Right cardiac atrium (tissue), 5 donors: ENCODE results near the gene IFNA21. TPM values are rescaled to one million over a fixed set of nuclear protein-coding genes. Genes with fewer than 3 reads are reported as not detected.
"Not testable (repeated sequence)": the region's sequence is repeated elsewhere in the genome, so short reads cannot be mapped to it uniquely, and the experiment has no call there.

ENCODE experiments used
- ATAC-seq, 2 donors: fragments of 200-7000 bp; cut with Tn5 transposase; one replicate each; pipeline versions ENCODE4 v1.8.0 to v1.9.1; 2020; ENCODE audit warnings: moderate library complexity in 2 of 2, mild to moderate bottlenecking in 1 of 2
- DNase-seq, 3 donors: peaks; one replicate each; pipeline ENCODE4 v3.0.0-alpha.2; 2020
- H3K27ac ChIP-seq: one replicate; pipeline ENCODE4 v1.5.1; 2013; ENCODE audit warnings: mild to moderate bottlenecking, low read length, control low read depth, moderate library complexity
- H3K27me3 ChIP-seq: one replicate; pipeline ENCODE4 v1.6.1; 2013; ENCODE audit not compliant: control insufficient read depth, insufficient read depth
- H3K4me1 ChIP-seq: one replicate; pipeline ENCODE4 v1.6.1; 2013; ENCODE audit warnings: low read length; ENCODE audit not compliant: control insufficient read depth, insufficient read depth
- H3K4me3 ChIP-seq: one replicate; pipeline ENCODE4 v1.5.1; 2013; ENCODE audit warnings: low read length, control low read depth
- H3K9me3 ChIP-seq: one replicate; pipeline ENCODE4 v1.6.1; 2013; ENCODE audit warnings: low read length; ENCODE audit not compliant: control insufficient read depth
- WGBS: extraction: QIAGEN DNeasy Blood & Tissue Kit; methylation state at CpG from one replicate; pipeline ENCODE4 v1.1.7; 2013; 5-methylcytosine and 5-hydroxymethylcytosine counted together
- intact Hi-C, 4 donors: fragments of 100-400 bp; cut with DNase I; formaldehyde crosslinking; loops; one replicate each; pipeline versions ENCODE4 v1.11.0 to v1.14.0; 2022 to 2023
- polyA plus RNA-seq: library from polyadenylated mRNA; stranded (reverse); fragments of 200-250 nt; gene quantifications from one replicate; pipeline ENCODE4 v1.2.3, GENCODE V29; 2013
- total RNA-seq, 4 donors: library from RNA; stranded (reverse); fragmentation: NEBNext Ultra II Directional; extraction: Animal tissue kit (Norgen Biotek cat#: 25700); gene quantifications; one replicate each; pipeline ENCODE4 v1.2.1, GENCODE V29; 2021
- donor health status: healthy with polysubstance abuse.
- donor health status: DM: no; HTN: yes; CAD: no.
- donor health status: DM: no; HTN: no; CAD: no.
- donor health status: DM: no; HTN: yes; CAD: no; lungs with severe emphysema.
- donor health status: DM: yes; HTN: yes; CAD: no.

The IFNA21 gene
- total and polyA plus RNA-seq, 5 donors, result not detected

DNA sequence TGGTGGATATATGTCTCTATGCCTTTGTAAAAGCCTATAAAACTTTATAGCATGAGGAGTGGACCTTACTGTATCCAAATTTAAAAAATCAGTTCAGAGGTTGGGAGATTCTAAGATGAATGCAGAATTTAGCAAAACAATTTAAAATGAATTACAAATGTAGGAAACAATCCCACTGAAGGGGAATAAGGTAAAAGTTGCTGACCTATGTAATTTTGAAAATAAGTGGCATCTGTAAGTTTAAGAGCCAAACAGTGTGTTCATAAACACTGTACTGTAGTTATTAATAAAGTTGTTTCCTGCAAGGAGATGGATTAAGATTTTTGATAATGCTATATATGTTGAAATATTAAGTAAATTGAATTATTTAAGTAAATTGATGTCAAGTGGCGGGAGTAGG is 29.4 kb downstream of the IFNA21 start:
- ATAC-seq (no peak), DNase-seq (no peak)
- Histone ChIP-seq H3K9me3 (no peaks in the 10 kb centered on the region), H3K4me1 (no peaks in the 10 kb centered on the region), H3K27ac (no peak overlapping the region), H3K4me3 (no peak overlapping the region), H3K27me3 (no peaks in the 10 kb centered on the region)
- 93% methylated on average over 1 of the region's 1 CpG for WGBS
- intact Hi-C loops, result no loop called here

DNA sequence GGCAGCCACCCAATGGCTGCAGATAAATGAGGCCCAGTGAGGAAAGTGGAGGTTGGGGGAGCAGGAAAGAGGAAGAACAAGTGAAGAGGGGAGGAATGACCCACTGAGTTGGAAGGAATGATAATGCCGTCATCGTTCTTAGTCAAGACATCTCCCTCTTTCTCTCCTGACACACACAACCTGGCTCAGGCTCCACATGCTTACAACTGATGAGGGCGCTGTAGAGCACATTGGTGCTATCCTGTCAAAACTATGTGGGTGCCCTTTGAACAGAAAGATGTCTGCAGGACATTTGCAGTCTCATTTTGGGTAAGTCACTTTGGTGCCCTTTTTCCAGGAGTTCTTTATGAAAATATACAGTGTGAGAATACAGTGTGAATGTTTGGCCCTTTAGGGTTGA is 30.7 kb downstream of the IFNA21 start:
- intact Hi-C loops, result no loop called here
- H3K9me3 ChIP-seq, result no peaks in the 10 kb centered on the region
- ATAC-seq, result no peak
- H3K27me3 ChIP-seq, result no peaks in the 10 kb centered on the region
- DNase-seq, result no peak
- H3K4me1 ChIP-seq, result no peaks in the 10 kb centered on the region
- H3K27ac ChIP-seq, result no peak overlapping the region
- WGBS, result 62% methylated on average over 3 of the region's 3 CpGs
- no peak overlapping the region for H3K4me3 ChIP-seq

- H3K27me3 ChIP-seq, intact Hi-C loops, ATAC-seq, H3K27ac ChIP-seq, H3K4me1 ChIP-seq, H3K4me3 ChIP-seq, H3K9me3 ChIP-seq, DNase-seq: not testable (repeated sequence)
Measured at GRCh38 chr9:21128186-21128585, 38.3 kb downstream of the IFNA21 start.

GRCh38 chr9:21121595-21122251 is 44.7 kb downstream of the IFNA21 start:
- Histone ChIP-seq H3K4me3 (no peak overlapping the region), H3K27ac (no peak overlapping the region), H3K9me3 (no peaks in the 10 kb centered on the region), H3K4me1 (peaks cover 2% of the 10 kb centered on the region), H3K27me3 (no peaks in the 10 kb centered on the region)
- DNase-seq, result no peak
- 74% methylated on average over 4 of the region's 4 CpGs for WGBS
- intact Hi-C loops, result no loop called here
- no peak for ATAC-seq

DNA sequence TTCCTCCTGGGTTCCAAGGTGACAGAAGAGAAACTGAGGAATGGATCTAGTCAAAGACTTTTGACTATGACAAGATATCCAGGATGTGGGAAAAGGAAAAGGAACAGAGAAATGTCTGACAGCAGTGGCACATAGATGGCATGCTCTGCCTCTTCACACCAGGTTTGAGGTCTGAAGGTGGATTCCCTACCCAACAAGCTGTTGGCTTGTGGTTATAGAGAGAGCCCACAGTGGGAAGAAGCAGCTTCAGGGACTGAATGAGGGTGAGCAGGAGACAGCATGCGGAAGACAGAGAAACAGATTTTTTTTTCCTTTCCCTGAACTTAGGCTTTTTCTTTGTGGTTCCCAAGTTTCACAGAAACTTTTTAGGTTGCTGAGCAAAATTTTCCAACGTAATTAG is 45.4 kb downstream of the IFNA21 start:
- Histone ChIP-seq H3K4me1 (peaks cover 2% of the 10 kb centered on the region), H3K27me3 (no peaks in the 10 kb centered on the region), H3K27ac (no peak overlapping the region), H3K9me3 (no peaks in the 10 kb centered on the region), H3K4me3 (no peak overlapping the region)
- intact Hi-C loops, result no loop called here
- ATAC-seq (no peak), DNase-seq (no peak)
- 88% methylated on average over 2 of the region's 2 CpGs for WGBS

DNA sequence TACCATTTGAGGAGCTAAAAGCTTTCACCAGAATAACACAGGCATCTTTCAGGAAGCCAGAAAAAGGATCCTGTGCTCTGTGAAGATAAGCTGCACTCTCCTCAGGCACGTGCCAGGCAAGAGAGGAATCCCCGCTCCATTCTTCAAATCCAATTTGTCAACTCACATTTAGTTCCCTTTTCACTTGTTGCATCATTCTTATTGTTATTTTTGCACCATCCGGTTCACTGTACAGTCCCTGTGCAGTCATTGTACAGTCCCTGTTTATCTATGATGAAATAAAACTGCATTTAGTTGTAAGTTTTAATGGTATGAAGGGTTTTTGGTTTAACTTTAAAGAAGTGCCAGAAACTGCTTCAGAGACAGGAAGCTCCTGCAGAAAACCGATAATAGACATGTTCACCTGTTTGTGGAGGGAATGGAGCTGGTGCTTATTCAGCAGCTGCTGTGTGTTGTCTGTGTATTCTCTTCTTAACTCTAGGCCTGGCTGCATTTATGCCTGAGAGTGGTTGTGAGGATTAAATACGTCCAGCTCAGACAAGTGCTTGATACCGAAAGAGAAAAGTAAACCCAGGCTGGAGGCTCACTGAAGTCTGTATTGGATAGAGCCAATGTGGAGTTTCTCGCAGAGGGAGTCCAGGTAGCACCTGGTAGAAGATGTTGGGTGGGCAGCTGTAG is 47.2 kb downstream of the IFNA21 start:
- Histone ChIP-seq H3K4me1 (peaks cover 2% of the 10 kb centered on the region), H3K9me3 (no peaks in the 10 kb centered on the region), H3K27ac (no peak overlapping the region), H3K27me3 (no peaks in the 10 kb centered on the region), H3K4me3 (no peak overlapping the region)
- intact Hi-C loops, result loop anchor here in 3 of 4 donors (10.0 kb wide), 5 partner anchors 94 to 1194 kb away; no protein-coding TSS in a partner anchor
- WGBS, result 56% methylated on average over 7 of the region's 7 CpGs
- DNase-seq, result no peak
- ATAC-seq, result peak in 1 of 2 donors; percentile 19

Other genes starting within 250 kb of the IFNA21 start
- gene HACD4, start 135.0 kb downstream of the IFNA21 start, total RNA-seq, result 1 to 10 TPM in 2 of 4 donors, under 1 TPM in 2; 0.97 to 1.7 (median 1.1) TPM
- 0.34 TPM for gene HACD4, start 135.0 kb downstream of the IFNA21 start, polyA plus RNA-seq
- gene IFNB1, start 88.7 kb downstream of the IFNA21 start, total RNA-seq, result not detected
- gene IFNB1, start 88.7 kb downstream of the IFNA21 start, polyA plus RNA-seq, result not detected
- not detected for gene IFNW1, start 24.8 kb downstream of the IFNA21 start, total RNA-seq
- not detected for gene IFNW1, start 24.8 kb downstream of the IFNA21 start, polyA plus RNA-seq
- not detected for gene IFNA4, start 20.9 kb upstream of the IFNA21 start, total RNA-seq
- not detected for gene IFNA4, start 20.9 kb upstream of the IFNA21 start, polyA plus RNA-seq
- not detected for gene IFNA7, start 35.5 kb upstream of the IFNA21 start, total RNA-seq
- not detected for gene IFNA7, start 35.5 kb upstream of the IFNA21 start, polyA plus RNA-seq
- gene IFNA10, start 40.5 kb upstream of the IFNA21 start, total RNA-seq, result not detected
- gene IFNA10, start 40.5 kb upstream of the IFNA21 start, polyA plus RNA-seq, result not detected
- not detected for gene IFNA16, start 50.7 kb upstream of the IFNA21 start, total RNA-seq
- not detected for gene IFNA16, start 50.7 kb upstream of the IFNA21 start, polyA plus RNA-seq
- gene IFNA17, start 61.6 kb upstream of the IFNA21 start, total RNA-seq, result not detected
- not detected for gene IFNA17, start 61.6 kb upstream of the IFNA21 start, polyA plus RNA-seq
- not detected for gene IFNA14, start 73.3 kb upstream of the IFNA21 start, total RNA-seq
- not detected for gene IFNA14, start 73.3 kb upstream of the IFNA21 start, polyA plus RNA-seq
- not detected for gene IFNA5, start 138.7 kb upstream of the IFNA21 start, total RNA-seq
- gene IFNA5, start 138.7 kb upstream of the IFNA21 start, polyA plus RNA-seq, result not detected
- gene KLHL9, start 168.7 kb upstream of the IFNA21 start, total RNA-seq, result 10 to 100 TPM; 13.0 to 14.6 (median 13.3) TPM
- 6.1 TPM for gene KLHL9, start 168.7 kb upstream of the IFNA21 start, polyA plus RNA-seq
- gene IFNA6, start 184.2 kb upstream of the IFNA21 start, total RNA-seq, result not detected
- not detected for gene IFNA6, start 184.2 kb upstream of the IFNA21 start, polyA plus RNA-seq
- gene IFNA13, start 201.4 kb upstream of the IFNA21 start, total RNA-seq, result not detected
- gene IFNA13, start 201.4 kb upstream of the IFNA21 start, polyA plus RNA-seq, result not detected
- not detected for gene IFNA2, start 218.7 kb upstream of the IFNA21 start, total RNA-seq
- gene IFNA2, start 218.7 kb upstream of the IFNA21 start, polyA plus RNA-seq, result not detected
- gene IFNA8, start 242.5 kb upstream of the IFNA21 start, total RNA-seq, result not detected
- gene IFNA8, start 242.5 kb upstream of the IFNA21 start, polyA plus RNA-seq, result not detected